ACC112 (cell line): ENCODE measurements around the gene ERI2.
A peak's percentile ranks its signal among the peaks of the same experiment; 100 is the strongest.
"Not testable (repeated sequence)": the region's sequence is repeated elsewhere in the genome, so short reads cannot be mapped to it uniquely, and the experiment has no call there.

ENCODE experiments used
- H2AFZ ChIP-seq: fragments of 200-600 bp; sonication (generic); one replicate; pipeline ENCODE4 v1.6.0; 2017; ENCODE audit warnings: antibody characterized with exemption, low read length; ENCODE audit not compliant: unreplicated experiment
- H3K27ac ChIP-seq: fragments of 200-600 bp; sonication (generic); 2 replicates; pipeline ENCODE4 v1.5.1; 2014; ENCODE audit warnings: low read depth, mild to moderate bottlenecking, antibody characterized with exemption, low read length, moderate library complexity
- H3K27me3 ChIP-seq: fragments of 200-600 bp; sonication (generic); 2 replicates; pipeline ENCODE4 v1.6.1; 2014; ENCODE audit warnings: mild to moderate bottlenecking, antibody characterized with exemption, low read length, moderate library complexity, mixed read lengths; ENCODE audit not compliant: insufficient read depth
- H3K36me3 ChIP-seq: fragments of 200-600 bp; sonication (generic); 2 replicates; pipeline ENCODE4 v1.6.1; 2016; ENCODE audit warnings: mild to moderate bottlenecking, antibody characterized with exemption, low read length, moderate library complexity, mixed read lengths; ENCODE audit not compliant: insufficient read depth
- H3K4me1 ChIP-seq: fragments of 200-600 bp; sonication (generic); one replicate; pipeline ENCODE4 v1.6.1; 2016; ENCODE audit warnings: low read length, mixed read lengths; ENCODE audit not compliant: insufficient read depth, unreplicated experiment, control insufficient read depth
- H3K4me3 ChIP-seq: fragments of 200-600 bp; sonication (generic); 2 replicates; pipeline ENCODE4 v1.5.1; 2014; ENCODE audit warnings: mild to moderate bottlenecking, low read depth, low read length
- H3K79me2 ChIP-seq: fragments of 200-600 bp; sonication (generic); one replicate; pipeline ENCODE4 v1.6.0; 2016; ENCODE audit warnings: low read length; ENCODE audit not compliant: control insufficient read depth, unreplicated experiment, insufficient read depth

The ERI2 gene

GRCh38 chr16:20818929-20819585 lies 12.8 kb upstream of the ERI2 start:
- Histone ChIP-seq H3K4me1 (no peaks in the 10 kb centered on the region), H3K36me3 (peaks cover 5% of the 10 kb centered on the region; the same call in 1 of the 2 replicates), H3K27ac (no peak overlapping the region), H3K4me3 (no peak overlapping the region), H3K27me3 (no peaks in the 10 kb centered on the region), H3K79me2 (no peaks in the 10 kb centered on the region), H2AFZ (no peak overlapping the region)

- H3K4me1 ChIP-seq = no peaks in the 10 kb centered on the region
- no peak overlapping the region for H3K27ac ChIP-seq
- no peak overlapping the region for H3K4me3 ChIP-seq
- H3K27me3 ChIP-seq = no peaks in the 10 kb centered on the region
- H3K79me2 ChIP-seq = peaks cover 5% of the 10 kb centered on the region
- H2AFZ ChIP-seq = no peak overlapping the region
- H3K36me3 ChIP-seq = peaks cover 11% of the 10 kb centered on the region; the same call in 1 of the 2 replicates
Observed at GRCh38 chr16:20814784-20815183, 8.5 kb upstream of the ERI2 start.

GRCh38 chr16:20812510-20812909 lies 6.2 kb upstream of the ERI2 start:
- no peak overlapping the region for H3K27ac ChIP-seq
- H2AFZ ChIP-seq = no peak overlapping the region
- H3K4me3 ChIP-seq = no peak overlapping the region
- H3K36me3 ChIP-seq = peaks cover 6% of the 10 kb centered on the region; the same call in 1 of the 2 replicates
- H3K79me2 ChIP-seq = peaks cover 16% of the 10 kb centered on the region
- H3K4me1 ChIP-seq = peaks cover 8% of the 10 kb centered on the region
- H3K27me3 ChIP-seq = no peaks in the 10 kb centered on the region

- peaks cover 9% of the 10 kb centered on the region for H3K4me1 ChIP-seq
- H3K27ac ChIP-seq = no peak overlapping the region
- H3K4me3 ChIP-seq = no peak overlapping the region
- no peaks in the 10 kb centered on the region for H3K27me3 ChIP-seq
- no peak overlapping the region for H2AFZ ChIP-seq
- peaks cover 6% of the 10 kb centered on the region; the same call in 1 of the 2 replicates for H3K36me3 ChIP-seq
- H3K79me2 ChIP-seq = peaks cover 16% of the 10 kb centered on the region
Observed at GRCh38 chr16:20811889-20812439, 5.7 kb upstream of the ERI2 start.

- peaks cover 16% of the 10 kb centered on the region for H3K79me2 ChIP-seq
- H3K36me3 ChIP-seq = no peaks in the 10 kb centered on the region
- H3K4me3 ChIP-seq = peak overlapping the region; percentile 86
- H3K27ac ChIP-seq = no peak overlapping the region
- peaks cover 16% of the 10 kb centered on the region for H3K4me1 ChIP-seq
- H3K27me3 ChIP-seq = no peaks in the 10 kb centered on the region
- H2AFZ ChIP-seq = no peak overlapping the region
Observed at GRCh38 chr16:20807862-20808261, 1.6 kb upstream of the ERI2 start.

- H3K27me3 ChIP-seq, H3K36me3 ChIP-seq: not testable (repeated sequence)
- Histone ChIP-seq H3K27ac (peak overlapping the region; percentile 77), H3K79me2 (peaks cover 11% of the 10 kb centered on the region), H2AFZ (peak overlapping the region; percentile 71), H3K4me3 (peak overlapping the region; percentile 86), H3K4me1 (peaks cover 16% of the 10 kb centered on the region)
Observed at GRCh38 chr16:20805684-20806167, 546 bp downstream of the ERI2 start.

- H3K4me3 ChIP-seq = no peak overlapping the region
- no peak overlapping the region for H3K27ac ChIP-seq
- H3K4me1 ChIP-seq = peaks cover 16% of the 10 kb centered on the region
- no peaks in the 10 kb centered on the region for H3K27me3 ChIP-seq
- H3K79me2 ChIP-seq = peaks cover 8% of the 10 kb centered on the region
- peaks cover 5% of the 10 kb centered on the region; the same call in 1 of the 2 replicates for H3K36me3 ChIP-seq
- no peak overlapping the region for H2AFZ ChIP-seq
Observed at GRCh38 chr16:20803561-20804214, 2.6 kb downstream of the ERI2 start.

- H3K79me2 ChIP-seq = peaks cover 6% of the 10 kb centered on the region
- no peak overlapping the region for H3K27ac ChIP-seq
- no peak overlapping the region for H2AFZ ChIP-seq
- H3K36me3 ChIP-seq = peaks cover 9% of the 10 kb centered on the region
- H3K27me3 ChIP-seq = no peaks in the 10 kb centered on the region
- no peak overlapping the region for H3K4me3 ChIP-seq
- peaks cover 14% of the 10 kb centered on the region for H3K4me1 ChIP-seq
Observed at GRCh38 chr16:20803192-20803560, 3.1 kb downstream of the ERI2 start.

GRCh38 chr16:20801278-20801677 lies 5.0 kb downstream of the ERI2 start:
- Histone ChIP-seq H3K4me1 (peaks cover 7% of the 10 kb centered on the region), H2AFZ (no peak overlapping the region), H3K4me3 (no peak overlapping the region), H3K36me3 (peaks cover 14% of the 10 kb centered on the region), H3K79me2 (no peaks in the 10 kb centered on the region), H3K27ac (no peak overlapping the region), H3K27me3 (no peaks in the 10 kb centered on the region)

- no peak overlapping the region for H2AFZ ChIP-seq
- no peak overlapping the region for H3K27ac ChIP-seq
- no peaks in the 10 kb centered on the region for H3K27me3 ChIP-seq
- peaks cover 14% of the 10 kb centered on the region for H3K36me3 ChIP-seq
- peaks cover 7% of the 10 kb centered on the region for H3K4me1 ChIP-seq
- no peak overlapping the region for H3K4me3 ChIP-seq
- no peaks in the 10 kb centered on the region for H3K79me2 ChIP-seq
Observed at GRCh38 chr16:20799599-20799998, 6.7 kb downstream of the ERI2 start.

- no peak overlapping the region for H3K4me3 ChIP-seq
- H3K27me3 ChIP-seq = no peaks in the 10 kb centered on the region
- no peaks in the 10 kb centered on the region for H3K79me2 ChIP-seq
- peaks cover 14% of the 10 kb centered on the region for H3K36me3 ChIP-seq
- H2AFZ ChIP-seq = no peak overlapping the region
- peaks cover 2% of the 10 kb centered on the region for H3K4me1 ChIP-seq
- H3K27ac ChIP-seq = no peak overlapping the region
Observed at GRCh38 chr16:20798364-20798763, 7.9 kb downstream of the ERI2 start.
